PC-9 (cell line): ENCODE data around the gene VSTM2L. TPM values are rescaled to one million over a fixed set of nuclear protein-coding genes. Genes with fewer than 3 reads are reported as not detected.

Source experiments
- BruUV-seq: library from RNA; stranded (reverse); fragments of 400-500 nt; replicated peaks from 2 replicates; lab custom pipeline; 2021; lab: Mats Ljungman, UMichigan
- CTCF ChIA-PET: fragments of 300-600 bp; sonication (Branson Sonifier 250); formaldehyde crosslinking; loops from one replicate; lab custom pipeline; 2022; ENCODE audit warnings: antibody characterized with exemption; lab: Charles Lee
- POLR2A ChIA-PET: fragments of 300-600 bp; sonication (Branson Sonifier 250); formaldehyde crosslinking; loops from one replicate; lab custom pipeline; 2022; ENCODE audit warnings: antibody characterized with exemption; ENCODE audit not compliant: unreplicated experiment; lab: Charles Lee
- DNase-seq, 2 experiments: peaks; one replicate each; pipeline versions ENCODE4 v3.0.0 to v3.0.0-alpha.2; 2015 to 2022; ENCODE audit warnings: mixed read lengths in 1 of 2
- H2AFZ ChIP-seq: fragments of 200-600 bp; sonication (generic); 2 replicates; pipeline ENCODE4 v1.8.1; 2017; ENCODE audit warnings: antibody characterized with exemption
- H3F3A ChIP-seq: fragments of 200-600 bp; sonication (generic); 2 replicates; pipeline ENCODE4 v1.8.1; 2017; ENCODE audit warnings: antibody characterized with exemption, mild to moderate bottlenecking, low read depth; ENCODE audit not compliant: insufficient read depth
- H3K27ac ChIP-seq: fragments of 200-600 bp; sonication (generic); 2 replicates; pipeline ENCODE4 v1.6.1; 2016; ENCODE audit warnings: mixed run types
- H3K27me3 ChIP-seq: fragments of 200-600 bp; sonication (generic); 2 replicates; pipeline ENCODE4 v1.6.1; 2016; ENCODE audit warnings: low read depth, mixed run types; ENCODE audit not compliant: insufficient read depth
- H3K36me3 ChIP-seq: fragments of 200-600 bp; sonication (generic); 2 replicates; pipeline ENCODE4 v1.6.1; 2016; ENCODE audit warnings: low read depth, mixed run types
- H3K4me1 ChIP-seq: fragments of 200-600 bp; sonication (generic); replicated peaks from 2 replicates; pipeline ENCODE4 v1.6.1; 2016; ENCODE audit warnings: mixed run types; ENCODE audit not compliant: insufficient read depth
- H3K4me2 ChIP-seq: fragments of 200-600 bp; sonication (generic); 2 replicates; pipeline ENCODE4 v1.6.1; 2017; ENCODE audit warnings: mixed run types
- H3K4me3 ChIP-seq: fragments of 200-600 bp; sonication (generic); 2 replicates; pipeline ENCODE4 v1.6.1; 2016; ENCODE audit warnings: mixed run types
- H3K79me2 ChIP-seq: fragments of 200-600 bp; sonication (generic); 2 replicates; pipeline ENCODE4 v1.6.1; 2017; ENCODE audit warnings: low read depth, mixed run types
- H3K9me2 ChIP-seq: fragments of 200-600 bp; sonication (generic); 2 replicates; pipeline ENCODE4 v1.8.1; 2017; ENCODE audit warnings: mild to moderate bottlenecking; ENCODE audit not compliant: insufficient read depth
- H3K9me3 ChIP-seq: fragments of 200-600 bp; sonication (generic); 2 replicates; pipeline ENCODE4 v1.8.1; 2016; ENCODE audit warnings: low read depth; ENCODE audit not compliant: insufficient read depth
- H4K20me1 ChIP-seq: fragments of 200-600 bp; sonication (generic); 2 replicates; pipeline ENCODE4 v1.8.1; 2017; ENCODE audit not compliant: insufficient read depth
- EZH2 ChIP-seq: fragments of 200-600 bp; sonication (generic); IDR thresholded peaks from 2 replicates; pipeline ENCODE4 v1.8.0; 2017; ENCODE audit warnings: antibody characterized with exemption, low read depth
- intact Hi-C: fragments of 100-400 bp; cut with micrococcal nuclease; formaldehyde crosslinking; loops from one replicate; pipeline ENCODE4 v1.10.0; 2022; ENCODE audit not compliant: unreplicated experiment
- total RNA-seq: library from RNA; stranded (reverse); gene quantifications from 2 replicates; pipeline ENCODE4 v1.2.3, GENCODE V29; 2021
- TF ChIP-seq, protein P1 (sequence below): fragments of 200-600 bp; sonication (generic); conservative IDR thresholded peaks from 2 replicates; pipeline ENCODE4 v1.6.1; 2017; ENCODE audit warnings: mixed run types, antibody characterized with exemption, mild to moderate bottlenecking, moderate library complexity

Gene VSTM2L
- total RNA-seq, 1 experiment from 2014 or later, result 1.4 TPM

DNA sequence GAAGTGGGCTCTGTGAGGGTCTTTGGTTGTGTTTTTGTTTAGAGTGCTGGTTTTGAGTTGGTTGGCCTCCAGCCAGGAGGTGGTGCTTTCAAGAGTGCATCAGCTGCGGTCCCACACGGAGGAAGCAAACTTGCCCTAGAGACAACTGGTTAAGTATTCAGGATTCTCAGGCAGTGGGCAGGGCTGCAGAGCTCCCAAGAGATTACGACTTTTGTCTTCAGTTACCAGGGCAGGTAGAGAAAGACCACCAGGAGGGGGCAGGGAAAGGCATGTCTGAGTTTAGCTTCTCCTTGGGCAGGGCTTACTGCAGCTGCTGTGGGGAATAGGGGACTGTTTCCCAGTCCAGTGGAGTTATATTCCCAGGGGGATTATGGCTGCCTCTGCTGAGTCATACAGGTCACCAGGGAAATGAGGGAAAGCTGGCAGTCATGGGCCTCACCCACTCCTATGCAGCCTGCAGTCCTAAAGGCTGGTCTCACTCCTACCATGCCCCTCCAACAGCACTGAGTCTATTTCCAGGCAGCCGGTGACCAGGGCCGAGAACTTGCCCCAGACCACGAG is 66.0 kb downstream of the VSTM2L start:
- intact Hi-C loops, result no loop called here

DNA sequence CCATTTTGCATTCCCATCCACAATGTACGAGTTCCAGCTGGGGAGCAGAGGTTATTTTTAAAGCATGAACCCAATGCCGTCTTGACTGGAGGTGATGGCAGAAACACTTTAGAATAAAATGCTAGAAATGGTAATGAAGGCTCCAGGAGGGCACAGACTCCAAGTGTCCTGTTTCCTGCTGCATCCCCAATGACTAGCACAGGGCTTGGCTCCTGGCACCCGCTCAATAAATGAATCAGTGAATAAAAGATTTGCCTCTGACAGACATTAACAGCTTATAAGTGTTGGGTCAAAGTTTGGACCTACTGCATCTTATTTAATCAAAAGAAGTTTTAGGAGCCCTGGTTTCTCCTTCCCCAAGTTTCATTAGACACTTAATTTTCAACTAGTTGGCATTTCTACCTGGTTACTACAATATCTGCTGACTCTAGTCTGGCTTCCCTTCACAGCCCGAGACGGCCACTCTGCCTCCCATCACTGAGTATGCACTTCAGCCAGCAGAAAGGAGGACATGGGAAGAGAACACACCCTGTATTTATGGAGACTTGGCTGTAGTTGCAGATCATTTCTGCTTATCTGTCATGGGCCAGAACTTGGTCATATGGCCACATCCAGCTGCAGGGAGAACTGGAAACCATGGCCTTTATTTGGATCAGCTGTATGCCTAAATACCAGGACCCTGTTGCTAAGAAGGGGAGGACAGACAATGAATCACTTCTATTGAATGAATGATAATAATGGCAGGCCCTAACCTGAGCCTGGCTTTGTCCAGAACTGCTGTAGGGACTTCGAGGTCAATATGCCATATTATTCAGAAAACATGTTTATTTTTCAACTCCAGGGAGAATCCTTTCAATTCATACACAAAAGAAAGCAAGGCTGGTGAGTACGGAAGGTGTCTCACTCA is 67.3 kb downstream of the VSTM2L start:
- no peak overlapping the region for H3K27ac ChIP-seq
- no peak for DNase-seq
- no peaks in the 10 kb centered on the region for H3K79me2 ChIP-seq
- H2AFZ ChIP-seq, result no peak overlapping the region
- intact Hi-C loops, result no loop called here
- no peak overlapping the region for H3K4me3 ChIP-seq
- no peaks in the 10 kb centered on the region for H3K36me3 ChIP-seq
- CTCF ChIA-PET, result no interaction called here
- POLR2A ChIA-PET, result no interaction called here
- no peaks in the 10 kb centered on the region for H4K20me1 ChIP-seq
- no peaks in the 10 kb centered on the region for H3K4me1 ChIP-seq
- BruUV-seq, result no TSS peak
- H3K9me3 ChIP-seq, result no peaks in the 10 kb centered on the region
- peaks cover 20% of the 10 kb centered on the region for H3K27me3 ChIP-seq
- no peak overlapping the region for H3K4me2 ChIP-seq
- no peaks in the 10 kb centered on the region for H3K9me2 ChIP-seq
- no peaks in the 10 kb centered on the region for H3F3A ChIP-seq
- TF ChIP-seq, protein P1, sequence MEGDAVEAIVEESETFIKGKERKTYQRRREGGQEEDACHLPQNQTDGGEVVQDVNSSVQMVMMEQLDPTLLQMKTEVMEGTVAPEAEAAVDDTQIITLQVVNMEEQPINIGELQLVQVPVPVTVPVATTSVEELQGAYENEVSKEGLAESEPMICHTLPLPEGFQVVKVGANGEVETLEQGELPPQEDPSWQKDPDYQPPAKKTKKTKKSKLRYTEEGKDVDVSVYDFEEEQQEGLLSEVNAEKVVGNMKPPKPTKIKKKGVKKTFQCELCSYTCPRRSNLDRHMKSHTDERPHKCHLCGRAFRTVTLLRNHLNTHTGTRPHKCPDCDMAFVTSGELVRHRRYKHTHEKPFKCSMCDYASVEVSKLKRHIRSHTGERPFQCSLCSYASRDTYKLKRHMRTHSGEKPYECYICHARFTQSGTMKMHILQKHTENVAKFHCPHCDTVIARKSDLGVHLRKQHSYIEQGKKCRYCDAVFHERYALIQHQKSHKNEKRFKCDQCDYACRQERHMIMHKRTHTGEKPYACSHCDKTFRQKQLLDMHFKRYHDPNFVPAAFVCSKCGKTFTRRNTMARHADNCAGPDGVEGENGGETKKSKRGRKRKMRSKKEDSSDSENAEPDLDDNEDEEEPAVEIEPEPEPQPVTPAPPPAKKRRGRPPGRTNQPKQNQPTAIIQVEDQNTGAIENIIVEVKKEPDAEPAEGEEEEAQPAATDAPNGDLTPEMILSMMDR, result no peak
- TF ChIP-seq EZH2, result no peak

More for the DNA sequence above, 66.0 kb downstream of the VSTM2L start:
- no peak for DNase-seq
- H3K27ac ChIP-seq, result no peak overlapping the region
- no peaks in the 10 kb centered on the region for H3K4me1 ChIP-seq
- no peak overlapping the region for H3K4me2 ChIP-seq
- H3K9me2 ChIP-seq, result no peaks in the 10 kb centered on the region
- TF ChIP-seq EZH2, result no peak
- BruUV-seq, result no TSS peak
- no peaks in the 10 kb centered on the region for H4K20me1 ChIP-seq
- H2AFZ ChIP-seq, result no peak overlapping the region
- no peaks in the 10 kb centered on the region for H3K36me3 ChIP-seq
- CTCF ChIA-PET, result no interaction called here
- no peaks in the 10 kb centered on the region for H3K9me3 ChIP-seq
- H3K27me3 ChIP-seq, result peaks cover 33% of the 10 kb centered on the region
- no peaks in the 10 kb centered on the region for H3F3A ChIP-seq
- POLR2A ChIA-PET, result no interaction called here
- H3K4me3 ChIP-seq, result no peak overlapping the region
- H3K79me2 ChIP-seq, result no peaks in the 10 kb centered on the region

DNA sequence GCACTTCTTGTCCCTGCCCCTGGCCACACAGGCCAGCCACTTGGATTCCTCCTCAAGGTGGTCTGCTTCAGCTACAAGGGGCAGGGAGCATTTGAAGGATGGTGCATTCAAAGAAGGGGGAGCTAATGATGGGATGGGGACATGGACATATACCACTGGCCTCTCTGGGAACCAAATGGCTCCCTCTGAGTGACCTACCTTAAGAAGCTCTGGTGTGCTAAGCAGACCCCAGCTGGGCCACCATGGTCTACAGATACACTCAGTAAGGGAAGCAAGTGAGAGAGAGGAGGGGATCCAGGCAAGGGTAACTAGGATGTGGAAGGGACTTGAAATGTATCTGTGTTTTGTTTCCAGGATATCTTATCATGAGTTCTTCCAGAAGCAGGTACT is 67.9 kb downstream of the VSTM2L start:
- Histone ChIP-seq H3K27me3 (peaks cover 18% of the 10 kb centered on the region), H3K79me2 (no peaks in the 10 kb centered on the region), H3F3A (no peaks in the 10 kb centered on the region), H3K9me2 (no peaks in the 10 kb centered on the region), H3K36me3 (no peaks in the 10 kb centered on the region), H4K20me1 (no peaks in the 10 kb centered on the region), H3K9me3 (no peaks in the 10 kb centered on the region), H3K27ac (no peak overlapping the region), H3K4me2 (no peak overlapping the region), H3K4me3 (no peak overlapping the region), H3K4me1 (no peaks in the 10 kb centered on the region), H2AFZ (no peak overlapping the region)
- no TSS peak for BruUV-seq
- DNase-seq, result no peak
- CTCF ChIA-PET, result no interaction called here
- intact Hi-C loops, result no loop called here
- POLR2A ChIA-PET, result no interaction called here
- no peak for TF ChIP-seq EZH2
- TF ChIP-seq, protein P1, result no peak
